Suppressor macrophage treated with lipopolysaccharide for 4 hours (primary cell): ENCODE measurements around the gene FOXP4.
"Not testable (repeated sequence)": the region's sequence is repeated elsewhere in the genome, so short reads cannot be mapped to it uniquely, and the experiment has no call there.

Experiments used
- DNase-seq: peaks from one replicate; pipeline ENCODE4 v3.0.0-alpha.2; 2020

Gene FOXP4

DNA sequence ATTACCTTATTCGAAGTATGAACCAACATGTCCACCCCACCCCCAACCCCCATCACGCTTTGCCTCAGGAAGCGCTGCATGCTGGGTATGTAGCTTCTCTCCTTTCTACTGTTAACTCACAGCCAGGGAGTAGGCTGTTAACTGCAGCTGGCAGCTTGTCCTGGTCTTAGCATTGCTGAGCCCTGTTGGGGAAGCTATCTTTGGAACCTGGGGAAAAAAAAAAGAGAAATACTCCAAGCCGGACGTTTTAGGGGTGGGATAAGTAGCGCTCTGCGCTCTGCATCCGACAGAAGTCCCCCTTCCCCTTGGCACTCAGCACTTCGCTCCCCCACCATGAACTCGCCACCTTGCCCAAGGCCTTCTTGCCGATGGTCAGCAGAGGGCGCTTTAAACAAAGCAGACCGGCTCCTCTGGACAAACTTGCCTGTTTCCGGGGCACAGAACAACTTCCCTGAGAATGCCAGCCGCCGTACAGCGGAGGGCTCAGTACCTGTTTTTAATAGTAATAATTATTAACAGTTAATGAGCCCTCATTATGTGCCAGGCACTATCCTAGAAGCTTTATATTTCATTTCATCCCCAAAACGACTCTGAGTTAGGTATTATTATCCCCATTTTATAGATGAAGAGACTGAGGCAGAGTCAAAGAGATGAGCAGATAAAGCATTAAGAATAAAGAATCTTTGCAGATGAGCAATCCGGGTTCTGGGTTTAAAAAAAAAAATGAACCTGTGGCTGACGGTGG, 56.9 kb downstream of the FOXP4 start:
- peak; percentile 88 for DNase-seq

DNA sequence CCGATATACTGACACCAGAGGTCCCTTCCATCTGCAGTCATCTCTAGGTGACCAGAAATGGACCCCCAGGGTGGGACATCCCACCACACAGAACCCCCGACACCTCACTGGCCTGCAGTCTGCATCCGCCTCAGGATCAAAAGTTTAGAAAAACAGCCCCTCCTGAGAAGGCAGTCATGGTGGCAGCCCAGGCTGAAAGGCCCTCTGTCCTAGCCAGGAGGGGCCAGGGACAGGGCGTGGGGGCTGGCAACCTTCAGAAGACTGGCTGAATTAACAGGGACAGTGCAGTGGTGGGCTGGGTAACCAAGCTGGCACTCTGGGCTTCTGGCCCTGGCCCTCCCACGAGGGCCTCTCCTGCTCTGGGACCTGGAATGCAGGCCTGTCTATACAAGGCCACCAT, 57.8 kb downstream of the FOXP4 start:
- DNase-seq, result no peak

DNA sequence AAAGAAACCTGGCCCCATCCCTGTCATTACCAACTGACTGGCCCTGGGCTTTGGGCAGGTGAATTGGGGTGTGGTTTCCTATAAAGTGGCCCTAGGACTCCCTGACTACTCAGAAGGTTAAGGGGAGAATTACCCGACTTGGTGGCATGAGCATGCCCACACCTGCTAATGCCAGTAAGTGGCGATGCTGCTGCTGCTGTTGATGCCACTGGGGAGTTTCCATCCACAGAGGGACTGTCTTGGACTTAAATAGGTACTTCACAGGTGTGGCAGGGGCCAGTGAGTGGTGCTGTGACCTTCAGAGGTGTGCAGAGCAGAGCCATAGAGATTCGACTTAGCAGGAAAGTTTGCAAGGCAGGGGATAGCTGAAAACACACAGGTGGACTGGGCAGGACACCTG, 59.5 kb downstream of the FOXP4 start:
- DNase-seq, result no peak

DNA sequence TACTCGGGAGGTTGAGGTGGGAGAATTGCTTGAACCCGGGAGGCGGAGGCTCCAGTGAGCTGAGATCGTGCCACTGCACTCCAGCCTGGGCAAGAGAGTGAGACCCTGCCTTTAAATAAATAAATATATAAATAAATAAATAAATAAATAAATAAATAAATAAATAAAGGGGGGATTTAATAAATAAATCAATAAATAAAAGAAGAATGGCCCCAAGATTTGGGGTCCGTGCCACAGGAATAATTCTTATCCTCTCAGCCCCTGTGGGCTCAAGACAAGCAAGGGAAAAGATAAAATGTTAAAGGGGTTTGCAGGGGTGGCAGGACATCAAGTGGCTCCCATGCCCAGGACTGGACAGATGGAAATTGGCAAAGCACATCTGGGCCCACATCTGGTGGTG, 60.9 kb downstream of the FOXP4 start:
- no peak for DNase-seq

DNA sequence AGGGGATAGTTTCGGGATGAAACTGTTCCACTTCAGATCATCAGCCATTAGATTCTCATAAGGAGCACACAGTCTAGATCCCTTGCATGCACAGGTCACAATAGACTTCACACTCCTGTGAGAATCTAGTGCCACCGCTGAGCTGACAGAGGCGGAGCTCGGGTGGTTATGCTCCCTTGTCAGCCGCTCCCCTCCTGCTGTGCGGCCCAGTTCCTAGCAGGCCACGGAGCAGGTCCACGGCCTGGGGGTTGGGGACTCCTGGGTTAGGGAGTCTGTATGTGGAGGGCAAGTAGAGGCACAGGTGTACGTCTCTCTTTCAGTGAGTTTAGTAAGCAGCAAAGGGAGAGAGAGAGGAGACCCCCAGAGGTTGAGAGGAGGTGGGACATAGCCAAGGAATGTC, 61.6 kb downstream of the FOXP4 start:
- DNase-seq, result no peak

DNA sequence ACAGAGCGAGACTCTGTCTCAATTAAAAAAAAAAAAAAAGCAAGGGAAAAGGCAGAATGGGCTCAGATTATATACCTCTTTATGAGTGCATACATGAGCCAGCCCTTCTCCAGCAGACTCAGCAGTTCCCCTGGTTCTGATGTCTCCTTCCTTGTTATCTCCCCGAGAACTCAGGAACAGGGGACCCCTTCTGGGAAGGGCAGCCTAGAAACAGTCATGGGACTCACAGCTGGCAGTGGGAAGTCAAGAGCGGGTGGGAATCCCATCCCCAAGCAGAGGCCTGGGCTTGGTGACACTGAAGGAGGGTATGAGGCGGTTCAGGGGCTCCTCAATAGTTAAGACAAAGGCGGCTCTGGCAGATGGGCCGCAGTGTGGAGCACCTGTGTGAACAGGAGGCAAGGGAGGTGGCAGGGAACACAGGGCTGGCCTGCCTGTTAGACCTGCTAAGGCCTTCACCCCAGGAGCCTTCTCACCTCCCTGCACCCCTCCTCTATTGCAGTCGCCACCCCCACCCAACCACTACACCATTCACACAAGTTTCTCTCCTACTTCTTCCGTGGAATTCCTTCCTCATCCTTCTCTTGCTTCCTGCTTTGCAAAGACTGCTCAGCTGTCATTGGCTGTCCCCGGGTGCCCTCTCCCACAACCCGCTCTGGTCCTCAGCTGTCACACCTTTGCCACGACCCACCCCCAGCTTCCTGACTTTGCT, 62.4 kb downstream of the FOXP4 start:
- no peak for DNase-seq

DNA sequence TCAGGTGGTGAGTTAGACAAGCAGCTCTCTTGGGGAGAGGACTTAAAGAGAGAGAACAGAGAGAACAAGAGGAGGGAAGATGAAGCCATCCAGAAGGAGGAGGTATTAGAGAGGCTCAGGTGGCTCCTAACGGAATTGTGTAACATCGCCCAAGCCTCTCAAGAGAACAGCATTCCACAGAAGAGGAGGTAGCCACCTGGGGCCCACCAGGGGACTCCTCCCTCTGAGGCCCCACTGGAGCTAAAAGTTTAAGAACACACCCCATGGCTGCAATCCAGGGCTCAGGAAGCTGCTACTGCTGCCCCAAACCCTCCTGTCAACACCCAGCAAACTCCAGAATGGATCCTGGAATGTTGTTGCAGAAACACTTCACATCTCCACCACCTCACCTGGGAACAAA, 68.5 kb downstream of the FOXP4 start:
- DNase-seq, result no peak

DNA sequence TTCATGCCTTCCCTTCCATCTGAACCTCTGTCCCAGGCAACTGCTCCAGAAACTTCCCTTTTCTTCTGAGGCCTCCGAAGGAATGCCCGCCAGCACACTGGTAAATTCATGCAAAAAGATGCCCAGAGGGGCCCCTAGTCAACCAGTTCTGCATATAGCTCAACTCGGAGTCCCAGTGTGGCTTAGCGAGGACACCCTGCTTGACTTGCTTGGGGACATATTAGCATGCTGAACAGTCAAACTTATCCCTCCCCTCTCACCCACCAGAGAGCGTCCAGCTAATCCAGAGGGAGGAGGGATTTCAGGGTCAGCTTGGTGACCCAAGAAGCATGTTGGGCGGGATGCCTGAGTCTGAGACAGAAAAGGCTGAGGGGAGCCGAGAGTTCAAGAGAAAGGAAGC, 69.1 kb downstream of the FOXP4 start:
- no peak for DNase-seq

DNA sequence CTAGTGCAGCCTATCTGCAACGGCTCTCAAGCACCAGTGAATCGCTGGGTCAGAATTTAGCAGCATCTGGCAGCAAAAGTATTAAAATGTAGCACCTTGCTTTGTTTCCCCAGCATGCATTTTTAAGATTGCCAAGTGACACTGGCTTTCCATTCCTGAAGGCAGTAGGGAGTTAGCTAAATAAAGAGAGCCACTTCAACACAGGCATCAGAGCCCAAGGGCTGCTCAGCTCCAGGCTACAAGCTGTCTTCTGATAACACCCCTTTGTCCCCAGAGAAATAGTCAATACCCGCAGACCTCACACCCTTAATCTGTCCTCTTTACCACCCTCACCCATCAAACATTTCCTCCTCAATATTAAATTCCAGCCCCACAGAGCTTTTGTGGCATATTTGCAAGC, 72.4 kb downstream of the FOXP4 start:
- DNase-seq, result no peak

DNA sequence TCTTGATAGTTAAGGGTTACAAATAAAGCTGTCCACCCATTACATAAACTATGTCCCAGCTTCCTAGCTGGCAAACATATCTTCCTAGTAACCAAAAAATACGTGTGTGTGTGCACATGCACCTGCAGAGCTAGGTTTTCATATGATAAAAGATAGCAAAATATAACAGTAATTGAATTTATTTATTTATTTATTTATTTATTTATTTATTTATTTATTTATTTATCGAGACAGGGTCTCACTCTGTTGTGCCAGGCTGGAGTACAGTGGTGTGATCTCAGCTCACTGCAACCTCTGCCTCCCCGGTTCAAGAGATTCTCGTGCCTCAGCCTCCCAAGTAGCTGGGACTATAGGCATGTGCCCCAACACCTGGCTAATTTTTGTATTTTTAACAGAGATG, 73.0 kb downstream of the FOXP4 start:
- DNase-seq, result not testable (repeated sequence)

DNA sequence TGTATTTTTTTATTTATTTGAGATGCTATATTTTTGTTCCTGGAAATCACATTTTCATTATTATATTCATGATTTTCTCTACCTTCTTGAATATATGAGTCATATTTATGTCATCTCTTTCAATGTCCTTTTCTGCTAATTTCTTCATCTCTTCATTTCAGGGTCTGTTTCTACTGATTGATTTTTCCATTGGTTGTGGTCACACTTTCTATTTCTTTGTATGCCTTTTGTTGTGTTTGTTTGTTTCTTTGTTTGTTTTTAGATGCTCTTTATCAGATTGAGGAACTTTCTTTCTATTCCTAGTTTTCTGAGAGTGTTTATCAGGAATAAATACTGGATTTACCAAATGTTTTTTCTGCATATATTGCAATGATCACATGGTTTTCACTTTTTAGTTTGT, 75.2 kb downstream of the FOXP4 start:
- no peak for DNase-seq

DNA sequence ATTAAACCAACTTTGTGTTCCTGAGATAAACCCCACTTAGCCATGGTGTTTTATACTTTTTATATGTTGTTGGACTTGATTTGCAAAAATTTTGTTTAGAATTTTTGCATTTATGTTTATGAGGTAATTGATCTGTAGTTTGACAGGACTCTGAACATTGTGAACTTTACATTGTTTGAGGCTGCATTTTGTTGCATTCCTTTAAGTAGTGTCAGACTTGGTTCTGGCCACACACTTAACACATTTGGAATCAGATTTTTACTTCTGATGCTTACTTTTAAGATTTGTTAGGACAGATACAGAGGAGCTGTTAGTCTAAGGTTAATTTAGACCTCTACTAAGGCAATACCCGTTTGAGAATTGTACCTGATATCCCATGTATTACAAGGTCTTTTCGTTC, 75.6 kb downstream of the FOXP4 start:
- DNase-seq, result no peak

DNA sequence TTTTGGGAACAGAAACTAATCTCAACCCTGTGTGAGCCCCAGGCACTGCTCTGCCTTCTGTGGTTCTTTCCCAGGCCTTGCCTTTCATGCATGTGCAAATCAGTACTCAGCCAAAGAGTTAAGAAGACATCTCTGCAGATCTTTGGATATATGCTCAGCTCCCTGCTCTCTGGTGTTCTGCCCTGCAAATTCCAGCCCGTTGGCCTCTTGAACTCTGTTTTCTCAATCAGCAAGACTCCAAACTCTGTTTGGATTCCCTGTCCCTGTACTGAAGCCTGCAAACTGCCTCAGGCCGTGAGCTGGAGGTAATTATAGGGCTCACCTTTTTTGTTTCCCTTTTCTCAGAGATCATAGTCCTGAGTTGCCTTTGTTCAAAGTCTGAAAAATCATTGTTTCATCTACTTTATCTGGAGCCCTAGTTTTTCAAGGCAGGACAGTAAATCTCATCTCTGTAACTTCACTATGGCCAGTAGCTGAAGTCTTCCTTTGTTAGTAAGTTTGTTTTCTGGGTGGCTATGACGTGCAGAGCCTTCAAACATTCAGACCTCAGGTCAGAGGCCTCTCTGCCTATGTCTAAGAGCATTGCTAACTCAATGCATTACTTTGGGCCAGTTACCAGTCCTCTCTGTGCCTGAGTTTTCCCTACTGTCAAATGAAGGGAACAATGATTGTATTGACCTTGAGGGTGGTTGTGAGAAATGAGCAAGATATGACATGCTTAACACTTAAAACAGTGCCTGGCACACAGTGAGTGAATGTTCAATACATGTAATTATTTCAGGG, 76.2 kb downstream of the FOXP4 start:
- DNase-seq, result no peak

DNA sequence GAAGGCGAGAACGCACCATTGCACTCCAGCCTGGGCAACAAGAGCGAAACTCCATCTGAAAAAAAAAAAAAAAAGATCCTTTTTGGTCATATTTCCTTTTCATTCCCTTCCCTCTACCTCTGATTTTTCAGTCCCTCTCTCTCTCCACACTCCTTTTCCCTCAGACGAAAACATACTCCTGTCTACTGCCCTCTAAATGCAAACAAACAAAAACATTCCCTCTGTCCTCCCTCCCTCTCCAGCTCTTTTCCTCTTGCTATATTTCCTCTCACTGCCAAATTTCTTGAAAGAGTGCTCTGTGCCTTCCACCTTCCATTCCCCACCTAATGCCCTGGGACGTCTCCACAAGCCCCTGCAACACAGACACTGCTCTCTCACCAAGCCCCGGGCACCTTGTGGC, 77.1 kb downstream of the FOXP4 start:
- DNase-seq, result no peak

DNA sequence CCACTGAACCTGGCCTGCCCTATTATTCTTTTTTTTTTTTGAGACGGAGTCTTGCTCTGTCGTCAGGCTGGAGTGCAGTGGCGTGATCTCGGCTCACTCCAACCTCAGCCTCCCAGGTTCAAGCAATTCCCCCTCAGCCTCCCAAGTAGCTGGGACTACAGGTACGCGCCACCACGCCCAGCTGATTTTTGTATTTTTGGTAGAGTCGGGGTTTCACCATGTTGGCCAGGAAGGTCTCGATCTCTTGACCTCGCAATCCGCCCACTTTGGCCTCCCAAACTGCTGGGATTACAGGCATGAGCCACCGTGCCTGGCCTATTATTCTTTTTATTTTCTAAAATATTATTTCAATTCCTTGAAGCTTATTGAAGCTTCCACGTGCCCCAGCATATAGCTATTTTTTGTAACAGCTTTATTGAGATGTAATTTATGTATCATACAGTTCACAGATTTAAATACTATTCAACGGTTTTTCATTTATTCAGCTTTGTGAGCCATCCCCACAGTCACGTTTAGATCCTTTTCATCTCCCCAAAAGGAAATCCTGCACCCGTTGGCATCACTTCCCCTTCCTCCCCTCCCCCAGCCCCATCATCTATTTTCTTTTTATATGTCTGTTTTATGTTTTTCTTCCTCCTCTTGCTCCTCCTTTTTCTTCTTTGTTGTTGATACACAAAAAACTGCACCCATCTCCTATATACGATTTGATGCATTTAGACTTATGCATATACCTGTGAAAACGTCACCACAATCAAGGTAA, 78.6 kb downstream of the FOXP4 start:
- DNase-seq, result no peak

DNA sequence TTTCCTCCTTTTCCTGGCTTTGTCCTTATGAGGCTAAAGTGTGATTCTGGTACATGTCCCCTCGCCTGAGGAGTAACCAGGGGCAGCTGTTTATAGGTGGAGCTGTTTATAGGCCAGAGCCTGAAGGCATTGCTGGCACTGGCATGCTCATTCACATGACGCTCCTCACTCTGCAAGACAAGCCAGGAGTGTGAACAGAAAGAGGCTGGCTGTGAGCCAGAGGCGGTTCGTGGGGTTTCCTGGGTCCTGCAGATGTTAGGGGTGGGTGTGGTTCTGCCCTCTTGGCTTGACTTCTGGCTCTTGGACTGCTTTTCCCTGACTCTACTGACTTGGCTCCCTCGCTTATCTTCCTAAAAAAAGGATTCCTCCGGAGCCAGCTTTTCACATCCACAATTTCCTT, 79.3 kb downstream of the FOXP4 start:
- no peak for DNase-seq

DNA sequence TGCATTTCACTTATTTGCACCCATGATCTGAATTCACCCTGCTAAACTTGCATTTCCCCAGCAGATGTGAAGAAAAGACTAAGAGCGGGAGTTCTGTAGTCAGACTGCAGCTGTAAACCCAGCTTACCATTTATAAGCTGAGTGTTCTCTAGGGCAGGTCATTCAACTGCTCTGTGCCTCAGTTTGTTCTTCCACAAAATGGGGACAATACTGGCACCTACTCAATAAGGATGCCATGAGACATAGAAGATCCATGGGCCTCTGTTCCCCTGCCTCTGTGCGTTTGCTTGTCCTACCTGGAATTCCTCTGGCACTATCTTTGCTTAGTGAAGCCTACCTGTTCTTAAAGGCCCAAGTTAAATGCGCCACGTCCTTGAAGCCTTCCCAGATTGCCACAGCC, 79.8 kb downstream of the FOXP4 start:
- DNase-seq, result no peak

DNA sequence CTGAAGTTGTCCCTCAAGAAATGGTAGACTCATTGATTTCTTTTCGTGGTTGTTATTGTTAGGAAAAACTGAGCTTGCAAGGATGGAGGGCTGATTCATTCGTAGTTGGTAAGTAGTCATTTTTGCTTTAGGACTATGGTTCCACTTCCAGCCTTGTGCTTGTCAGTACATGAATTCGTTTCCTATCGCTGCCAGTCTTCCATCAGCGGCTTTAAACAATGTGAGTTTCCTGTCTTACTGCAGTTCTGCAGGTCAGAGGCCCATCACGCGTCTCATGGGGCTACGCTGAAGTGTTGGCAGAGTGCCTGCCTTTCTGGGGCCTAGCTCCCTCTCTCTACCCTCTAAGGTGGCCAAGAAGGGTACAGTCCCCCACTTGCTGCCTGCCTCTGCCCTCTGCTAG, 80.7 kb downstream of the FOXP4 start:
- DNase-seq, result no peak

DNA sequence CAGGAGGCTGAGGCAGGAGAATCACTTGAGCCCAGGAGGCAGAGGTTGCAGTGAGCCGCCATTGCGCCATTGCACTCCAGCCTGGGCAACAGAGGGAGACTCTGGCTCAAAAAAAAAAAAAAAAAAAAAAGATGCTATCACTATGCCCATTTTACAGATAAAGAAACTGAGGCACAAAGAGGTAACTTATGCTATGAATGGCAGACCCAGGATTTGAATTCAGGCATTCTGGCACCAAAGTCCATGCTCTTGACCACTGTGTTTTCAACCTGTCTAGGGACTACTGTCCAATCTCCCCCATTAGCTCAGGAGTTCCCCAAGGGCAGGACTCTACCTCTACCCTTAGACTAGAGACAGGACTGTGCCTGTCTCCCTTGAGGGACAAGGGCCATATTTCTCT, 82.9 kb downstream of the FOXP4 start:
- DNase-seq, result no peak

DNA sequence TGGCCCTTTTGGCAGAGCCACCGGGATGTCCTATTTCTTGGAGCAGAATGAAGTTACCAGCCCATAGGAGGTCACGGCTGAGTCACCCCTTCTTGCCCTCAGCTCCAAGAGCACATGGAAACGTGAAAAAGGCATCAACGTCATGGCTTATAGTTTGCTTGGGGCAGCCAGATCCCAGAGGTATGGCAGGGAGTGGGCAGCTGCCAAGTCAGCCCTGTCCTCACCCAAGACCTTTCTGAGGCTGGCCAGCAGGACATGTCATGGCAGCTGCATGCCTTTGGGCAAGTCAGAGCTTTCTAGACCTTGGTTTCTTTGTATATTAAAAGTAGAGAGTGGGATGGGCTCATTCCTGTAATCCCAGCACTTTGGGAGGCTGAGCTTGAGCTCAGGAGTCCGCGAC, 83.9 kb downstream of the FOXP4 start:
- no peak for DNase-seq

DNA sequence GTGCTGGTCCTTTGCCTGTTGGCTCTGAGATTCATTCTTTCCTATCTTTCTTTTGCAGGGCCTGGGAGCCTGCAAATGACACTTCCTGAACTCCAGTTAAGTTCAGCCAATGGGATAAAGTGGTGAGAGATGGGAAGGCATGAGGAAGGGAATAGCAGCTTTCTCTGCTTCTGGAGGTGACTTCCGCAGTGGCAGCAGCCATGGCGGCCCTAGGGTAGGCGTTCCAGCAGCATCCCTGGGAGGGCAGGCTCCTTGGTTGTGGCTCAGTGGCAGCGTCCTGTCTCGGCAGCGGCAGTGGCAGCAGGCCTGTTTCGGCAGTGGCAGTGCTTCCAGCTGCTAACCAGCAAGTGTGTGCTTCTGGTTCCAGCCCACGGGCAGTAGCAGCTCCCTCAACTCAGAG, 84.8 kb downstream of the FOXP4 start:
- DNase-seq, result no peak

DNA sequence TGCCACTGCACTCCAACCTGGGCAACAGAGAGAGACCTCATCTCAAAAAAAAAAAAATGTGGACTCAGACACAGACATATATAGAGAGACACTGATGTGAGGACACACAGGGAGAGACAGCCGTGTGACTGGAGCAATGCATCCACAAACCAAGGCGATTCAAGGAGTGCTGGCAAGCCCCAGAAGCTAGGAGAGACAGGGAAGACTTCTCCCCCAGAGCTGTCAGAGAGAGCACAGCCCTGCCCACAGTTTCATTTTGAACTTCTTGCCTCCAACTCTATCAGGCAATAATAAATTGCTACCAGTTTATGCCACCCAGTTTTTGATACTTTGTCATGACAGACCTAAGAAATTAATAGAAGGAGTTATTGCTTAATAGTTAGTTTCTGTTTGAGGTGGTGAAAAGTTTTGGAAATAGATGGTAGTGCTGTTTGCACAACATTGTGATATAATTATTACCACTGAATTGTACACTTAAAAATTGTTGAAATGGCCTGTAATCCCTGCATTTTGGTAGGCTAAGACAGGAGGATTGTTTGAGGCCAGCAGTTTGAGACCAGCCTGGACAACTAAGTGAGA, 87.0 kb downstream of the FOXP4 start:
- no peak for DNase-seq

DNA sequence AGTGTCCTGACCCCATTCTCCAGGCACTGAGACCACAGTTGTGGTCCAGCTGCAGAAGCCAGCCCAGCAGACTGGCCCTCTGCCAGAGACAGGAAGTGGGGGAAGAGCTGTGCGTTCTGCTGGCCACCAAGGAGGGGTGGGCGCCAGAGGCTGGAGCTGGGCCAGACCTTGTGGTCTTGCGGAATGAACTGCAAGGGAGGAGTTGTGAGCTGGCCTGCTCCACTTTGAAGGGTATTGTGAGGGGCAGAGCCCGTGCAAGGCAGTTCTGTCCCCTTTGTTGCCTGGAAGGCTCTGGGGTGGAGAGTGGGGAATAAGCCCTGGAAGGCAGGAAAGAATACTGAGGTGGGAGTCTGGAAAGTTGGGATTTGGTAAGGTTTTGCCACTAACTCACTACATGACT, 88.5 kb downstream of the FOXP4 start:
- DNase-seq, result no peak
